ENCODE measurements around the gene NFE2L2.
"Not testable (repeated sequence)": the region's sequence is repeated elsewhere in the genome, so short reads cannot be mapped to it uniquely, and the experiment has no call there.

GRCh38 chr2:177246523-177247030, 17.9 kb downstream of the NFE2L2 start:
- not testable (repeated sequence) for TF ChIP-seq CTCF, POLR2A (IDR thresholded peaks at IDR 0.05)
